Caco-2 (cell line): Measurements from ENCODE around the gene LYPD3. TPM values are rescaled to one million over a fixed set of nuclear protein-coding genes. Genes with fewer than 3 reads are reported as not detected.

Experiments used
- BruUV-seq: library from RNA; stranded (reverse); fragments of 400-500 nt; replicated peaks from 2 replicates; lab custom pipeline; 2021; lab: Mats Ljungman, UMichigan
- CTCF ChIA-PET: fragments of 300-600 bp; sonication (Branson Sonifier 250); formaldehyde crosslinking; loops from one replicate; lab custom pipeline; 2022; ENCODE audit warnings: antibody characterized with exemption; lab: Charles Lee
- POLR2A ChIA-PET: fragments of 300-600 bp; sonication (Branson Sonifier 250); formaldehyde crosslinking; loops from one replicate; lab custom pipeline; 2022; ENCODE audit warnings: antibody characterized with exemption; lab: Charles Lee
- DNase-seq, 2 experiments: peaks; one replicate each; pipeline versions ENCODE4 v3.0.0 to v3.0.0-alpha.2; 2020 to 2022
- H3K27me3 ChIP-seq: replicated peaks from 2 replicates; pipeline ENCODE4 v1.6.0; 2011; ENCODE audit warnings: low read length; ENCODE audit not compliant: control insufficient read depth, insufficient read depth
- H3K36me3 ChIP-seq: 2 replicates; pipeline ENCODE4 v1.5.1; 2011; ENCODE audit warnings: low read length; ENCODE audit not compliant: control insufficient read depth, insufficient read depth
- H3K4me1 ChIP-seq: fragments of 250-450 bp; sonication (Bioruptor Pico); 2 replicates; pipeline ENCODE4 v1.5.1; 2020; ENCODE audit warnings: mild to moderate bottlenecking
- H3K4me3 ChIP-seq: 2 replicates; pipeline ENCODE4 v1.5.1; 2011; ENCODE audit warnings: low read depth, mild to moderate bottlenecking, control low read depth, low read length
- H3K9me3 ChIP-seq: fragments of 250-450 bp; sonication (Bioruptor Pico); 2 replicates; pipeline ENCODE4 v1.5.1; 2020; ENCODE audit warnings: mild to moderate bottlenecking, moderate library complexity
- H3K27ac Mint-ChIP-seq: one replicate; pipeline ENCODE4 v1.8.0; 2022; ENCODE audit warnings: mixed read lengths; ENCODE audit not compliant: unreplicated experiment
- H3K27me3 Mint-ChIP-seq: one replicate; pipeline ENCODE4 v1.8.0; 2022; ENCODE audit warnings: mixed read lengths; ENCODE audit not compliant: insufficient read depth, unreplicated experiment
- H3K36me3 Mint-ChIP-seq: one replicate; pipeline ENCODE4 v1.8.0; 2022; ENCODE audit warnings: mild to moderate bottlenecking, mixed read lengths; ENCODE audit not compliant: insufficient read depth, unreplicated experiment
- H3K4me1 Mint-ChIP-seq: one replicate; pipeline ENCODE4 v1.8.0; 2022; ENCODE audit warnings: low read depth, mixed read lengths; ENCODE audit not compliant: unreplicated experiment
- H3K4me3 Mint-ChIP-seq: one replicate; pipeline ENCODE4 v1.8.0; 2022; ENCODE audit warnings: mild to moderate bottlenecking, moderate library complexity, mixed read lengths; ENCODE audit not compliant: unreplicated experiment
- H3K9me3 Mint-ChIP-seq: one replicate; pipeline ENCODE4 v1.8.0; 2022; ENCODE audit warnings: mixed read lengths; ENCODE audit not compliant: unreplicated experiment
- CTCF ChIP-seq, 2 experiments: fragments of 200-600 bp in 1 of 2; IDR thresholded peaks; 1 replicate in 1 of 2; 2 replicates in 1 of 2; pipeline versions ENCODE4 v1.5.1 to v1.8.0; 2011 to 2022; ENCODE audit warnings: antibody characterized with exemption in 1 of 2, control low read depth in 1 of 2, inconsistent platforms in 1 of 2, low read depth in 1 of 2, low read length in 1 of 2, mild to moderate bottlenecking in 1 of 2, moderate library complexity in 1 of 2; ENCODE audit not compliant: insufficient read depth in 1 of 2, severe bottlenecking in 1 of 2, unreplicated experiment in 1 of 2
- intact Hi-C: fragments of 100-400 bp; cut with micrococcal nuclease; formaldehyde crosslinking; loops from one replicate; pipeline ENCODE4 v1.10.0; 2022; ENCODE audit not compliant: unreplicated experiment
- total RNA-seq: library from RNA; stranded (reverse); gene quantifications from 2 replicates; pipeline ENCODE4 v1.2.3, GENCODE V29; 2022

The LYPD3 gene
- total RNA-seq, 1 experiment from 2014 or later: 1.3 TPM

DNA sequence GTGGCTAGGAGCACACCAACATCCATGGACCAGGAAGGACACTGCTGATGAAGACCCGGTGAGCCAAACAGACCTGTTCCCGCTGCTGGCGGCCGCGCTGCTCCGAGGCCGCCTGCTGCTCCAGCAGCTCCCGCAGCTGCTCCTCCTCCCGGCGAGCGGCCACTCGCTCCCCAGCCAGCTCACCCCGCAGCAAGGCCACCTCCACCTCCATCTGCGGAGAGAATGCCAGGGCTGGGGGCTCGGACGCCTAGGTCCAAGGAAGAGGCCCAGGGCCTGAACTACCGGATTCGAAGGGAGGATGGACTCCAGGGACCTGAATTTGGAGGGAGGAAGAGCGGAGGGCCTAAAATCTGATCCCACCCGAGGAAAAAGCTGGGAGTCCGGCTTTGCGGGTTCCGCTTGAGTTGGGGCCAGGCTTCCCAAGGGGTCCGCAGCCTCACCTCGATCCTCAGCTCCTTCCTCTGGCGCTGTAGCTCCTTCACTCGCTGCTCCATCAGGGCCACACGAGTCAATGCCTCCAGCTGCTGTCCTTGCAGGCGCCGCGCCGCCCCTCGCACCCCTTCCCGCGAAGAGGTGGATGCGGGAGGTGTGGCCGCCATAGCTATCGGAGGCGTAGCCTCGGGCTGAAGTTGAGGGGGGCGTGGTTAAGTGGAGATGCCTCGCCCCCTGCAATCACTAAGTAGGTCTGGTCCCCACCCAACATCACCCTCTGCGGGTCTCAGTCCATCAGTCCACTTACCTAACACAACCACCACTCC lies 36.4 kb upstream of the LYPD3 start:
- DNase-seq: no peak
- H3K9me3 Mint-ChIP-seq: no peaks in the 10 kb centered on the region
- no peaks in the 10 kb centered on the region for H3K27me3 Mint-ChIP-seq
- peaks cover 4% of the 10 kb centered on the region for H3K36me3 ChIP-seq
- POLR2A ChIA-PET: no interaction called here
- H3K4me1 Mint-ChIP-seq: peaks cover 43% of the 10 kb centered on the region
- H3K4me3 Mint-ChIP-seq: no peak overlapping the region
- H3K9me3 ChIP-seq: no peaks in the 10 kb centered on the region
- no peaks in the 10 kb centered on the region for H3K27me3 ChIP-seq
- no peak for TF ChIP-seq CTCF (IDR thresholded peaks at IDR 0.05; ENCODE audit: insufficient read depth in 1 of 2, low read depth in 1 of 2, low read length in 1 of 2, severe bottlenecking in 1 of 2, unreplicated experiment in 1 of 2)
- intact Hi-C loops: loop anchor here (5.0 kb wide), 1 partner anchor 55 kb away; no protein-coding TSS in a partner anchor
- H3K27ac Mint-ChIP-seq: no peak overlapping the region
- BruUV-seq: no TSS peak
- CTCF ChIA-PET: interaction anchor here (0.6 to 0.7 kb wide), 3 partner anchors 39 to 126 kb away, joined by 3 to 5 read pairs (median 4); no protein-coding TSS in a partner anchor
- H3K4me1 ChIP-seq: peaks cover 29% of the 10 kb centered on the region
- H3K4me3 ChIP-seq: no peak overlapping the region
- peaks cover 63% of the 10 kb centered on the region for H3K36me3 Mint-ChIP-seq

GRCh38 chr19:43499042-43499441 lies 33.6 kb upstream of the LYPD3 start:
- H3K9me3 Mint-ChIP-seq: no peaks in the 10 kb centered on the region
- no TSS peak for BruUV-seq
- H3K4me1 Mint-ChIP-seq: peaks cover 36% of the 10 kb centered on the region
- no peaks in the 10 kb centered on the region for H3K27me3 Mint-ChIP-seq
- Histone ChIP-seq H3K4me3 (no peak overlapping the region), H3K27me3 (no peaks in the 10 kb centered on the region), H3K9me3 (no peaks in the 10 kb centered on the region), H3K4me1 (peaks cover 23% of the 10 kb centered on the region), H3K36me3 (peaks cover 6% of the 10 kb centered on the region)
- ChIA-PET POLR2A (no interaction called here), CTCF (no interaction called here)
- H3K4me3 Mint-ChIP-seq: peak overlapping the region; percentile 39
- intact Hi-C loops: no loop called here
- no peak for TF ChIP-seq CTCF (IDR thresholded peaks at IDR 0.05; ENCODE audit: insufficient read depth in 1 of 2, low read depth in 1 of 2, low read length in 1 of 2, severe bottlenecking in 1 of 2, unreplicated experiment in 1 of 2)
- peaks cover 63% of the 10 kb centered on the region for H3K36me3 Mint-ChIP-seq
- DNase-seq: peak; percentile 53 to 64
- H3K27ac Mint-ChIP-seq: peak overlapping the region; percentile 63

- Mint-ChIP-seq H3K27ac (peak overlapping the region; percentile 63), H3K27me3 (no peaks in the 10 kb centered on the region), H3K36me3 (peaks cover 56% of the 10 kb centered on the region), H3K9me3 (no peaks in the 10 kb centered on the region), H3K4me1 (peaks cover 31% of the 10 kb centered on the region), H3K4me3 (no peak overlapping the region)
- H3K4me1 ChIP-seq: peaks cover 23% of the 10 kb centered on the region
- H3K9me3 ChIP-seq: no peaks in the 10 kb centered on the region
- H3K27me3 ChIP-seq: no peaks in the 10 kb centered on the region
- ChIA-PET POLR2A (no interaction called here), CTCF (no interaction called here)
- peaks cover 6% of the 10 kb centered on the region for H3K36me3 ChIP-seq
- no peak overlapping the region for H3K4me3 ChIP-seq
- intact Hi-C loops: no loop called here
- TF ChIP-seq CTCF (IDR thresholded peaks at IDR 0.05; ENCODE audit: insufficient read depth in 1 of 2, low read depth in 1 of 2, low read length in 1 of 2, severe bottlenecking in 1 of 2, unreplicated experiment in 1 of 2): no peak
- no peak for DNase-seq
- BruUV-seq: no TSS peak
Measured at GRCh38 chr19:43498233-43498842, 32.9 kb upstream of the LYPD3 start.
